Measurements from ENCODE around the gene FGFBP1. TPM values are rescaled to one million over a fixed set of nuclear protein-coding genes. Genes with fewer than 3 reads are reported as not detected.

The FGFBP1 gene
- total and polyA plus RNA-seq, 9 of the 15 experiments (the other 6 are each of a cell fraction or from before 2014, with no cell fraction given) = not detected

DNA sequence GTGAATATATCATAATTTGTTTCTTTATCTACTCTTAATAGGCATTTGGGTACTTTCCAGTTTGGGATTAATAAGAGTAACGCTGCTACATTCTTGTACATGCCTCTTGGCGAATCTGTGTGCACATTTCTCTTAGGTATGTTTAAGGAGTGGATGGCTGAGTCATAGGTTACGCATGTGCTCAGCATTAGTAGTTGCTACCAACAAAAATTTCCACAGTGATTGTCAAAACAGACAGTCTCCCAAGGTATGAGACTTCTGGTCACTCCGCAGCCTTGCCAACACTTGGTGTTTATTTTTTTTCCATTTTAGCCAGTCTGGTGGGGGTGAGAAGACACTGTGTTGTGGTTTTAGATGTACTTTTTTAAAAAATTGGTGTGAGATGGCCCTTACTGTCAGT is 44.6 kb downstream of the FGFBP1 start (continued):
- TF ChIP-seq, protein P1, sequence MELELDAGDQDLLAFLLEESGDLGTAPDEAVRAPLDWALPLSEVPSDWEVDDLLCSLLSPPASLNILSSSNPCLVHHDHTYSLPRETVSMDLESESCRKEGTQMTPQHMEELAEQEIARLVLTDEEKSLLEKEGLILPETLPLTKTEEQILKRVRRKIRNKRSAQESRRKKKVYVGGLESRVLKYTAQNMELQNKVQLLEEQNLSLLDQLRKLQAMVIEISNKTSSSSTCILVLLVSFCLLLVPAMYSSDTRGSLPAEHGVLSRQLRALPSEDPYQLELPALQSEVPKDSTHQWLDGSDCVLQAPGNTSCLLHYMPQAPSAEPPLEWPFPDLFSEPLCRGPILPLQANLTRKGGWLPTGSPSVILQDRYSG (tag; conservative IDR thresholded peaks at IDR 0.05; ENCODE audit: low read depth) = no peak
- TF ChIP-seq, protein P2, sequence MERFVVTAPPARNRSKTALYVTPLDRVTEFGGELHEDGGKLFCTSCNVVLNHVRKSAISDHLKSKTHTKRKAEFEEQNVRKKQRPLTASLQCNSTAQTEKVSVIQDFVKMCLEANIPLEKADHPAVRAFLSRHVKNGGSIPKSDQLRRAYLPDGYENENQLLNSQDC (CRISPR knock-in tag; IDR thresholded peaks at IDR 0.05) = no peak
- TF ChIP-seq, protein P3, sequence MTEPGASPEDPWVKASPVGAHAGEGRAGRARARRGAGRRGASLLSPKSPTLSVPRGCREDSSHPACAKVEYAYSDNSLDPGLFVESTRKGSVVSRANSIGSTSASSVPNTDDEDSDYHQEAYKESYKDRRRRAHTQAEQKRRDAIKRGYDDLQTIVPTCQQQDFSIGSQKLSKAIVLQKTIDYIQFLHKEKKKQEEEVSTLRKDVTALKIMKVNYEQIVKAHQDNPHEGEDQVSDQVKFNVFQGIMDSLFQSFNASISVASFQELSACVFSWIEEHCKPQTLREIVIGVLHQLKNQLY (CRISPR knock-in tag; conservative IDR thresholded peaks at IDR 0.05) = no peak
- no peak for TF ChIP-seq ZNF778 (CRISPR knock-in tag; IDR thresholded peaks at IDR 0.05)
- TF ChIP-seq, protein P4, sequence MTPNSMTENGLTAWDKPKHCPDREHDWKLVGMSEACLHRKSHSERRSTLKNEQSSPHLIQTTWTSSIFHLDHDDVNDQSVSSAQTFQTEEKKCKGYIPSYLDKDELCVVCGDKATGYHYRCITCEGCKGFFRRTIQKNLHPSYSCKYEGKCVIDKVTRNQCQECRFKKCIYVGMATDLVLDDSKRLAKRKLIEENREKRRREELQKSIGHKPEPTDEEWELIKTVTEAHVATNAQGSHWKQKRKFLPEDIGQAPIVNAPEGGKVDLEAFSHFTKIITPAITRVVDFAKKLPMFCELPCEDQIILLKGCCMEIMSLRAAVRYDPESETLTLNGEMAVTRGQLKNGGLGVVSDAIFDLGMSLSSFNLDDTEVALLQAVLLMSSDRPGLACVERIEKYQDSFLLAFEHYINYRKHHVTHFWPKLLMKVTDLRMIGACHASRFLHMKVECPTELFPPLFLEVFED (CRISPR knock-in tag; conservative IDR thresholded peaks at IDR 0.05) = no peak
- no peak for TF ChIP-seq RBM22 (IDR thresholded peaks at IDR 0.05; ENCODE audit: low read depth, low read length, poor library complexity, severe bottlenecking)
- TF ChIP-seq ZNF696 (CRISPR knock-in tag; conservative IDR thresholded peaks at IDR 0.05) = no peak
- no peak for TF ChIP-seq MCM2 (IDR thresholded peaks at IDR 0.05; ENCODE audit: low read depth)
- no peak for TF ChIP-seq ZC3H8 (IDR thresholded peaks at IDR 0.05)
